ENCODE results near the gene TTLL11.

The TTLL11 gene

DNA sequence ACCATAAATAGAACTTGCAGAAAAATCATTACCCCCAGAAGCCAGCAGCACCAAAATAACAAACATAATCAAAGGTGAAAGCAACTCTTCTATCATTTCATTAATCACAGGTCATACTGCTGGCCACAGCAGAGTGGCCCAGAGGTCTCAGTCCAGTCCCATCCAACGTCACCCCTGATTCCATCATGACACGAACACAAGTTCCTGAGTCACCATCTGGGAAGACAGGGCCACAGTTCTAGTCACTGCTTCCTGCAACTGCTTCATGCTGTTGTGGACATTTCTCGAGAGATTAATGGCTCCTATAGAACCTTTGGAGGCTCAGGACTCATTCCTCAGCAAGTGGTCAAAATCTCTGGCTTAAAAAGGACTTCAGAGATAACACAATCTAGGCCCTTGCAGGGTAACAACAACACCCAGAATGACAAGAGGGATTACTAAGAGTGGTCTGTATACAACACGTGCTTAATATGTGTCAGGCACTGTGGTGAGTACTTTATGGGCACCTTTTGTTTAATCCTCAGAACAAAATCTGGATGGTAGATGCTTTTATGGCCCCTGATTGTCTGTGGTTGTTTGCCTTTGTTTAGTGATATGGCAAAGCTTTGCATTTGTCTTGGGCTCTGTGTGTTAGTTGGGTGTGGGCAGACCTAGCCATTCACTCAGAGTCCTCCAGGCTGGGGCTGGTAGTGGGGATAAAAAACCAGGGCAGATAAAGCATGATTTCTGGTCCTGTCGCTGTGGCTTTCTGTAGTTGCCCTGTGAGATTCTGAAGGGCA lies 257.3 kb downstream of the TTLL11 start:
- no peak for DNase-seq (ENCODE audit: extremely low read depth, insufficient read length)
- TF ChIP-seq, protein P1, sequence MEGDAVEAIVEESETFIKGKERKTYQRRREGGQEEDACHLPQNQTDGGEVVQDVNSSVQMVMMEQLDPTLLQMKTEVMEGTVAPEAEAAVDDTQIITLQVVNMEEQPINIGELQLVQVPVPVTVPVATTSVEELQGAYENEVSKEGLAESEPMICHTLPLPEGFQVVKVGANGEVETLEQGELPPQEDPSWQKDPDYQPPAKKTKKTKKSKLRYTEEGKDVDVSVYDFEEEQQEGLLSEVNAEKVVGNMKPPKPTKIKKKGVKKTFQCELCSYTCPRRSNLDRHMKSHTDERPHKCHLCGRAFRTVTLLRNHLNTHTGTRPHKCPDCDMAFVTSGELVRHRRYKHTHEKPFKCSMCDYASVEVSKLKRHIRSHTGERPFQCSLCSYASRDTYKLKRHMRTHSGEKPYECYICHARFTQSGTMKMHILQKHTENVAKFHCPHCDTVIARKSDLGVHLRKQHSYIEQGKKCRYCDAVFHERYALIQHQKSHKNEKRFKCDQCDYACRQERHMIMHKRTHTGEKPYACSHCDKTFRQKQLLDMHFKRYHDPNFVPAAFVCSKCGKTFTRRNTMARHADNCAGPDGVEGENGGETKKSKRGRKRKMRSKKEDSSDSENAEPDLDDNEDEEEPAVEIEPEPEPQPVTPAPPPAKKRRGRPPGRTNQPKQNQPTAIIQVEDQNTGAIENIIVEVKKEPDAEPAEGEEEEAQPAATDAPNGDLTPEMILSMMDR (IDR thresholded peaks at IDR 0.05; ENCODE audit: insufficient read depth, low read length, poor library complexity, severe bottlenecking): no peak
- H3K4me3 ChIP-seq (replicated peaks; ENCODE audit: low read depth, low read length): no peak overlapping the region
- no peaks in the 10 kb centered on the region; the same call in 1 of the 2 replicates for H3K36me3 ChIP-seq (ENCODE audit: control insufficient read depth, insufficient read depth, low read length)
- peaks cover 2% of the 10 kb centered on the region; the same call in 1 of the 2 replicates for H3K27me3 ChIP-seq (replicated peaks; ENCODE audit: control insufficient read depth, insufficient read depth, low read length)

DNA sequence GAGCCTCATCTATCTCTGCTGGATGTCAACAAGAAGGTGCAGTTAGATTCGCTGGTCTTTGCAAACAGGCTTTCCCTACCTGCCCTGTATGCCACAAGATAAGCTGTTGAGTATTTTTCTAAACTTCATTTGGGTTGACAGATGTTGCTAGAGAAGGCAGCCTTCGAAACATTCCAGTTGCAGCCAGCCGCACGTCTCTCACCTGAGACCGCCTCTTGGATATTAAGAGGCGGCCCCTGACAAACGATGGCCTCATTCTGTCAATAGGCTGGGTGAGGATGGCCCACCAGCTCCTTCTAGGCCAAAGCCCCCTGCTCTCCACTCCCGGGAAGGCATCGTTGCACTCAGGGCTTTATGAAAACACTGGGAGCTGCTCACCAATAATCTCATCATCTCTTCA lies 260.0 kb downstream of the TTLL11 start:
- Histone ChIP-seq H3K36me3 (ENCODE audit: control insufficient read depth, insufficient read depth, low read length) (no peaks in the 10 kb centered on the region; the same call in 1 of the 2 replicates), H3K27me3 (replicated peaks; ENCODE audit: control insufficient read depth, insufficient read depth, low read length) (peaks cover 2% of the 10 kb centered on the region; the same call in 1 of the 2 replicates), H3K4me3 (replicated peaks; ENCODE audit: low read depth, low read length) (no peak overlapping the region)
- DNase-seq (ENCODE audit: extremely low read depth, insufficient read length): no peak
- TF ChIP-seq, protein P1 (IDR thresholded peaks at IDR 0.05; ENCODE audit: insufficient read depth, low read length, poor library complexity, severe bottlenecking): no peak

DNA sequence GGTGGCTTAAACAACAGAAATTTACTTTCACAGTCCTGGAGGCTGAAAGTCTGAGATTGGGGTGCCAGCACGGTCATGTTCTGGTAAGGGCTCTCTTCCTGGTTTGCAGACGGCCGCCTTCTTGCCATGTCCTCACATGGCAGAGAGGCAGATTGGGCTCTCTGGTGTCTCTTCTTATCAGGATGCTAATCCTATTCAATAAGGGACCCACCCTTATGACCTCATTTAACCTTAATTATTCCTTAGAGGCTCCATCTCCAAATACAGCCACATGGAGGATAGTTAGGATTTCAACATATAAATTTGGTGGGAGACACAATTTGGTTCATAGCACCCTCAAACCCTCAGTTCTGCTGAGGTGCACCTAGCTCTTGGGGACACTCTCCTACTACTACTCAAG lies 261.2 kb downstream of the TTLL11 start:
- H3K4me3 ChIP-seq (replicated peaks; ENCODE audit: low read depth, low read length): no peak overlapping the region
- no peaks in the 10 kb centered on the region; the same call in 1 of the 2 replicates for H3K27me3 ChIP-seq (replicated peaks; ENCODE audit: control insufficient read depth, insufficient read depth, low read length)
- H3K36me3 ChIP-seq (ENCODE audit: control insufficient read depth, insufficient read depth, low read length): no peaks in the 10 kb centered on the region; the same call in 1 of the 2 replicates
- TF ChIP-seq, protein P1 (IDR thresholded peaks at IDR 0.05; ENCODE audit: insufficient read depth, low read length, poor library complexity, severe bottlenecking): no peak
- no peak for DNase-seq (ENCODE audit: extremely low read depth, insufficient read length)

- TF ChIP-seq, protein P1 (IDR thresholded peaks at IDR 0.05; ENCODE audit: insufficient read depth, low read length, poor library complexity, severe bottlenecking): no peak
- Histone ChIP-seq H3K27me3 (replicated peaks; ENCODE audit: control insufficient read depth, insufficient read depth, low read length) (no peaks in the 10 kb centered on the region), H3K4me3 (replicated peaks; ENCODE audit: low read depth, low read length) (no peak overlapping the region), H3K36me3 (ENCODE audit: control insufficient read depth, insufficient read depth, low read length) (no peaks in the 10 kb centered on the region)
- no peak for DNase-seq (ENCODE audit: extremely low read depth, insufficient read length)
These were observed 262.5 kb downstream of the TTLL11 start for GRCh38 chr9:121830441-121831140.

DNA sequence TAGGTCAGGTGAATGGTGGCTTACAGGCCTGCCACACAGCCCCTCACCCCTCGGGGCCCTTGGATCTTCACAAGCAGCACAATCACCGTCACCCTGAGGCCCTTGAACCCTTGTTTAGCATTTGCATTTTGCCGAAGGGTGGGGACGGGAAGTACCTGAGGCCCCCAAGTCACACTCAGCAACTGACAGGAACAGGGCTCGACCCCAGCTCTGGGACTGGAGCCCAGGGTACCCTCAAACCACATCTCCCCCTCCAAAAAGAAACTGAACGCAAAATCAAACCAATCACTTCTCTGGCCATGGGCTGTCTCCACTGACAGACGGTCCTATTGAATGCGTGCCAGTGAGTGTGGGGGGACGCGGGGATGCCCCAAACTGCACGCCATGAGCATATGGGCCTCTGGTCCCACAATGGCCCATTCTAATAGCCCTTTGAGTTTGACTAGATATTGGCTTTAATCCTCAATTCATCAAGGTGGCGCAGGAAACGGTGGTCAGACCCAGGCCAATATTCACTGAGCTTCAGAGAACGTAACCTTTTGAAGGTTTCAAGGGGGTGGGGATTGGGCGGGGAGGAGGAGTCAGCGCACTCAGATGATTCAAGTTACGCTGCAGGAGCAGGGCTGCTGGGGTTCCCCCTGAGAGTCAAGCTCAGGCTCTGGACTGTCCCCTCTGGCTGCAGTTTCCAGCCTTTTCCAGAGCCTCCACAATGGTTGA lies 265.7 kb downstream of the TTLL11 start:
- DNase-seq (ENCODE audit: extremely low read depth, insufficient read length): no peak
- Histone ChIP-seq H3K4me3 (replicated peaks; ENCODE audit: low read depth, low read length) (no peak overlapping the region), H3K36me3 (ENCODE audit: control insufficient read depth, insufficient read depth, low read length) (no peaks in the 10 kb centered on the region), H3K27me3 (replicated peaks; ENCODE audit: control insufficient read depth, insufficient read depth, low read length) (no peaks in the 10 kb centered on the region)
- TF ChIP-seq, protein P1 (IDR thresholded peaks at IDR 0.05; ENCODE audit: insufficient read depth, low read length, poor library complexity, severe bottlenecking): no peak
